ENCODE results near the gene HS3ST2.

Gene HS3ST2

GRCh38 chr16:22901563-22901962, 87.6 kb downstream of the HS3ST2 start:
- TF ChIP-seq ZFX (IDR thresholded peaks at IDR 0.05; ENCODE audit: borderline replicate concordance): no peak
- TF ChIP-seq, protein P1, sequence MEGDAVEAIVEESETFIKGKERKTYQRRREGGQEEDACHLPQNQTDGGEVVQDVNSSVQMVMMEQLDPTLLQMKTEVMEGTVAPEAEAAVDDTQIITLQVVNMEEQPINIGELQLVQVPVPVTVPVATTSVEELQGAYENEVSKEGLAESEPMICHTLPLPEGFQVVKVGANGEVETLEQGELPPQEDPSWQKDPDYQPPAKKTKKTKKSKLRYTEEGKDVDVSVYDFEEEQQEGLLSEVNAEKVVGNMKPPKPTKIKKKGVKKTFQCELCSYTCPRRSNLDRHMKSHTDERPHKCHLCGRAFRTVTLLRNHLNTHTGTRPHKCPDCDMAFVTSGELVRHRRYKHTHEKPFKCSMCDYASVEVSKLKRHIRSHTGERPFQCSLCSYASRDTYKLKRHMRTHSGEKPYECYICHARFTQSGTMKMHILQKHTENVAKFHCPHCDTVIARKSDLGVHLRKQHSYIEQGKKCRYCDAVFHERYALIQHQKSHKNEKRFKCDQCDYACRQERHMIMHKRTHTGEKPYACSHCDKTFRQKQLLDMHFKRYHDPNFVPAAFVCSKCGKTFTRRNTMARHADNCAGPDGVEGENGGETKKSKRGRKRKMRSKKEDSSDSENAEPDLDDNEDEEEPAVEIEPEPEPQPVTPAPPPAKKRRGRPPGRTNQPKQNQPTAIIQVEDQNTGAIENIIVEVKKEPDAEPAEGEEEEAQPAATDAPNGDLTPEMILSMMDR (IDR thresholded peaks at IDR 0.05): no peak
- no peak overlapping the region for H3K27ac ChIP-seq

DNA sequence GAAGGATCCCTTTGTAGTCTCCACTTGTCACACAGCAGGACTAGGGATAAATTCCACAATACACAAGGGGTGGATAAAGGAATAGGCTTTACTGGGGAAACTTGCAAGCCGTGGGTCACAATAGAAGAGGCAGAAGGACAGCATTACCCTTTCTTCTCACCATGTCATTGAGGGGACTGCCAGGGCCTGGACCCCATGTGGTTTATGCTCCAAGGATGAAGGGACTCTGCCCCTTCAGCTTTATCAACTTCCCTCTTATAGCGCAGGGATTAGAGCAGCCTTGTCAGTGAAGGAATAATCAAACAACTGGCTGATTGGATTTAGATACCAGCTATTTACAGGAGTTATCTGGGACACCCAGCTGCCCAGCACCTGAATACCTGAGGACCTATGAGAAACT, 89.8 kb downstream of the HS3ST2 start:
- TF ChIP-seq, protein P1 (IDR thresholded peaks at IDR 0.05): no peak
- TF ChIP-seq ZFX (IDR thresholded peaks at IDR 0.05; ENCODE audit: borderline replicate concordance): no peak
- no peak overlapping the region for H3K27ac ChIP-seq

- no peak for TF ChIP-seq ZFX (IDR thresholded peaks at IDR 0.05; ENCODE audit: borderline replicate concordance)
- TF ChIP-seq, protein P1 (IDR thresholded peaks at IDR 0.05): no peak
- no peak overlapping the region for H3K27ac ChIP-seq
Measured at GRCh38 chr16:22912654-22913053, 98.7 kb downstream of the HS3ST2 start.

- no peak for TF ChIP-seq ZFX (IDR thresholded peaks at IDR 0.05; ENCODE audit: borderline replicate concordance)
- TF ChIP-seq, protein P1 (IDR thresholded peaks at IDR 0.05): no peak
- H3K27ac ChIP-seq: no peak overlapping the region
Measured at GRCh38 chr16:22915003-22915402, 101.0 kb downstream of the HS3ST2 start.

- no peak overlapping the region for H3K27ac ChIP-seq
- TF ChIP-seq ZFX (IDR thresholded peaks at IDR 0.05; ENCODE audit: borderline replicate concordance): no peak
- TF ChIP-seq, protein P1 (IDR thresholded peaks at IDR 0.05): no peak
Measured at GRCh38 chr16:22923491-22923890, 109.5 kb downstream of the HS3ST2 start.

GRCh38 chr16:22924492-22924891, 110.5 kb downstream of the HS3ST2 start:
- TF ChIP-seq, protein P1 (IDR thresholded peaks at IDR 0.05): no peak
- no peak for TF ChIP-seq ZFX (IDR thresholded peaks at IDR 0.05; ENCODE audit: borderline replicate concordance)
- no peak overlapping the region for H3K27ac ChIP-seq

DNA sequence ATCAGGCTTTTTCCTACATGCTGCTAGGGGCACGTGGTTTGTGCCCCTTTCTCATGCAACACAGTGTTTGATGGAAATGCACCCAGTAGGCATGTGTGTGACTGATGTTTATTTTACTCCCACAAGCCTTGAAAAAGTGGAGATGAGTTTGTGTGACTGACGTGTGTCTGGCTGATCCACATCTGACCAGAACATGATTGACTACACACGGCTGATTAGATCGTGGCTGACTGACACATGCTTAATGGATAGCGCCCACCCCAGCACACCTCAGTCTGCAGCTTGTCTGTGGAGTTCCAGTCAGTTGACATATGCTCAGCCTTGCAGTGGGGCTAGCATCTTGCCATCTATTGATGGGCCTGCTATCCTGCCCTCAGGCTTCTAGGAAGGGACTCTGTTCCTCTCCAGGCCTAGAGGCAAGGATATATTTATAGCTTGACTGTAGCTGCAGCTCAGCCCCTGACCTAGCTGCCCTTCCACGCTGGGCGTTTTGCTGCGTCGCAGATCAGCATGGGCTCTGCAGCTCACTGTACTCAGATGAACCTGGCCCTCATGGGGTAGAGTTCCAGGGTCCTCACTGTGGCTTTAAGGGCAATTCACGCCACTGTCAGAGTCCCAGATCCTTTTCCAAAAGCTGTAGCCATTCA, 112.3 kb downstream of the HS3ST2 start:
- no peak for TF ChIP-seq ZFX (IDR thresholded peaks at IDR 0.05; ENCODE audit: borderline replicate concordance)
- TF ChIP-seq, protein P1 (IDR thresholded peaks at IDR 0.05): no peak
- H3K27ac ChIP-seq: no peak overlapping the region
